GM12878 (cell line): Measurements from ENCODE around the gene NOTCH1. TPM values are rescaled to one million over a fixed set of nuclear protein-coding genes. Genes with fewer than 3 reads are reported as not detected.

ENCODE experiments used
- ATAC-seq: fragments of 200-7000 bp; cut with Tn5 transposase; 3 replicates; pipeline ENCODE4 v1.9.1; 2020; ENCODE audit warnings: mild to moderate bottlenecking, moderate library complexity
- BruUV-seq: library from RNA; stranded (reverse); fragments of 400-500 nt; replicated peaks from 2 replicates; lab custom pipeline; 2021; lab: Mats Ljungman, UMichigan
- CTCF ChIA-PET: fragments of 300-600 bp; sonication (Branson Sonifier 250); formaldehyde crosslinking; extraction: SDS; loops from one replicate; lab custom pipeline; 2021; ENCODE audit warnings: inconsistent platforms; lab: Yijun Ruan, JAX
- POLR2A ChIA-PET: fragments of 350-600 bp; formaldehyde crosslinking; extraction: SDS; loops from one replicate; lab custom pipeline; 2021; ENCODE audit warnings: inconsistent platforms; lab: Charles Lee
- RAD21 ChIA-PET: fragments of 300-600 bp; sonication (Branson Sonifier 250); formaldehyde crosslinking; loops from one replicate; lab custom pipeline; 2023; ENCODE audit warnings: antibody characterized with exemption; ENCODE audit not compliant: unreplicated experiment; lab: Charles Lee
- SMC1A ChIA-PET: fragments of 300-600 bp; sonication (Branson Sonifier 250); formaldehyde crosslinking; loops from one replicate; lab custom pipeline; 2023; ENCODE audit not compliant: unreplicated experiment, uncharacterized antibody; lab: Charles Lee
- DNase-seq: peaks from one replicate; pipeline ENCODE4 v3.0.0-alpha.2; 2011; ENCODE audit warnings: low read depth, low spot score
- FAIRE-seq: peaks from 3 replicates; lab custom pipeline; 2011; peaks lifted over from hg19 to GRCh38; lab: Jason Lieb, UNC
- H2AFZ ChIP-seq: 2 replicates; pipeline ENCODE4 v1.6.0; 2011; ENCODE audit warnings: low read depth, low read length, control low read depth; ENCODE audit not compliant: control insufficient read depth
- H3K27ac ChIP-seq: 2 replicates; pipeline ENCODE4 v1.5.1; 2011; ENCODE audit warnings: control low read depth; ENCODE audit not compliant: control insufficient read depth, insufficient read depth
- H3K27me3 ChIP-seq, 2 experiments: replicated peaks in 1 of 2; 2 replicates each; pipeline versions ENCODE4 v1.6.0 to v1.6.1; 2011; ENCODE audit warnings: low read length in 1 of 2; ENCODE audit not compliant: control insufficient read depth in 2 of 2, insufficient read depth in 2 of 2
- H3K36me3 ChIP-seq, 2 experiments: 2 replicates each; pipeline ENCODE4 v1.5.1; 2011; ENCODE audit warnings: low read length in 1 of 2; ENCODE audit not compliant: control insufficient read depth in 2 of 2, insufficient read depth in 2 of 2
- H3K4me1 ChIP-seq: 2 replicates; pipeline ENCODE4 v1.6.1; 2011; ENCODE audit warnings: mild to moderate bottlenecking, low read length, moderate library complexity, mixed read lengths; ENCODE audit not compliant: control insufficient read depth, insufficient read depth
- H3K4me2 ChIP-seq: 2 replicates; pipeline ENCODE4 v1.6.0; 2011; ENCODE audit warnings: control low read depth; ENCODE audit not compliant: control insufficient read depth, insufficient read depth
- H3K4me3 ChIP-seq: fragments of 200-600 bp; sonication (generic); 2 replicates; pipeline ENCODE4 v1.5.1; 2016
- H3K79me2 ChIP-seq: 2 replicates; pipeline ENCODE4 v1.6.0; 2011; ENCODE audit warnings: low read length; ENCODE audit not compliant: control insufficient read depth, insufficient read depth
- H3K9ac ChIP-seq: 2 replicates; pipeline ENCODE4 v1.8.0; 2011; ENCODE audit warnings: low read length, control low read depth, mixed read lengths; ENCODE audit not compliant: control insufficient read depth, insufficient read depth
- H3K9me3 ChIP-seq: replicated peaks from 3 replicates; pipeline ENCODE4 v1.5.1; 2011; ENCODE audit warnings: mild to moderate bottlenecking, low read length; ENCODE audit not compliant: control insufficient read depth, insufficient read depth
- H4K20me1 ChIP-seq: 2 replicates; pipeline ENCODE4 v1.6.0; 2011; ENCODE audit not compliant: control insufficient read depth, insufficient read depth
- DPF2 ChIP-seq: fragments of 450-650 bp; IDR thresholded peaks from 2 replicates; pipeline ENCODE4 v1.6.1; 2017; ENCODE audit warnings: mild to moderate bottlenecking
- IKZF1 ChIP-seq: fragments of 450-650 bp; conservative IDR thresholded peaks from 2 replicates; pipeline ENCODE4 v1.6.1; 2017; ENCODE audit warnings: antibody characterized with exemption, mild to moderate bottlenecking
- PML ChIP-seq: IDR thresholded peaks from 2 replicates; pipeline ENCODE4 v1.6.1; 2012; ENCODE audit warnings: low read length, inconsistent platforms
- SRF ChIP-seq, 2 experiments: IDR thresholded peaks; 2 replicates each; pipeline ENCODE4 v1.6.1; 2011; ENCODE audit warnings: low read depth in 2 of 2, low read length in 2 of 2, mild to moderate bottlenecking in 1 of 2, moderate library complexity in 1 of 2
- WGBS: methylation state at CpG from one replicate; pipeline ENCODE4 v1.1.6; 2016; ENCODE audit warnings: low lambda C conversion rate; ENCODE audit not compliant: insufficient replicate concordance, insufficient coverage; ENCODE audit errors: missing lambda C conversion rate; 5-methylcytosine and 5-hydroxymethylcytosine counted together
- in situ Hi-C: fragments of 300-500 bp; cut with MboI; formaldehyde crosslinking; loops from 9 replicates; pipeline ENCODE4 v1.14.3; 2018; ENCODE audit warnings: mixed read lengths
- intact Hi-C: fragments of 100-400 bp; cut with micrococcal nuclease; formaldehyde crosslinking; loops from one replicate; pipeline ENCODE4 v1.14.2; 2022; ENCODE audit not compliant: unreplicated experiment
- polyA plus RNA-seq, 11 experiments: library from polyadenylated mRNA; depleted of rRNA in 4 of 11; unstranded in 6 of 11; stranded (reverse) in 5 of 11; fragments of >200 nt; fragmentation: Nextera tagmentation in 4 of 11; fragmentation: Illumina TruSeq in 1 of 11; extraction: Ambion mirVana in 4 of 11; extraction: Trizol in 1 of 11; gene quantifications; 1 replicate in 1 of 11; 2 replicates in 10 of 11; pipeline versions ENCODE4 v1.2.1 to v1.2.3, GENCODE V29; 2011 to 2016; ENCODE audit warnings: inconsistent platforms in 2 of 11, missing spikeins in 2 of 11, low read depth in 1 of 11
- total RNA-seq, 4 experiments: library from RNA; depleted of rRNA in 3 of 4; stranded (reverse); fragments of >200 nt in 3 of 4; fragmentation: Illumina TruSeq in 1 of 4; extraction: Trizol in 1 of 4; gene quantifications; 2 replicates each; pipeline versions ENCODE4 v1.2.1 to v1.2.3, GENCODE V29; 2013 to 2021
- TF ChIP-seq, protein P1 (sequence below): IDR thresholded peaks from 2 replicates; pipeline ENCODE4 v1.6.1; 2011; ENCODE audit warnings: mild to moderate bottlenecking, low read depth, low read length, moderate library complexity; ENCODE audit not compliant: insufficient replicate concordance

NOTCH1 gene
- total and polyA plus RNA-seq, 10 of the 15 experiments (the other 5 are each of a cell fraction or from before 2014, with no cell fraction given) = 0.02 to 40.0 (median 3.7) TPM

DNA sequence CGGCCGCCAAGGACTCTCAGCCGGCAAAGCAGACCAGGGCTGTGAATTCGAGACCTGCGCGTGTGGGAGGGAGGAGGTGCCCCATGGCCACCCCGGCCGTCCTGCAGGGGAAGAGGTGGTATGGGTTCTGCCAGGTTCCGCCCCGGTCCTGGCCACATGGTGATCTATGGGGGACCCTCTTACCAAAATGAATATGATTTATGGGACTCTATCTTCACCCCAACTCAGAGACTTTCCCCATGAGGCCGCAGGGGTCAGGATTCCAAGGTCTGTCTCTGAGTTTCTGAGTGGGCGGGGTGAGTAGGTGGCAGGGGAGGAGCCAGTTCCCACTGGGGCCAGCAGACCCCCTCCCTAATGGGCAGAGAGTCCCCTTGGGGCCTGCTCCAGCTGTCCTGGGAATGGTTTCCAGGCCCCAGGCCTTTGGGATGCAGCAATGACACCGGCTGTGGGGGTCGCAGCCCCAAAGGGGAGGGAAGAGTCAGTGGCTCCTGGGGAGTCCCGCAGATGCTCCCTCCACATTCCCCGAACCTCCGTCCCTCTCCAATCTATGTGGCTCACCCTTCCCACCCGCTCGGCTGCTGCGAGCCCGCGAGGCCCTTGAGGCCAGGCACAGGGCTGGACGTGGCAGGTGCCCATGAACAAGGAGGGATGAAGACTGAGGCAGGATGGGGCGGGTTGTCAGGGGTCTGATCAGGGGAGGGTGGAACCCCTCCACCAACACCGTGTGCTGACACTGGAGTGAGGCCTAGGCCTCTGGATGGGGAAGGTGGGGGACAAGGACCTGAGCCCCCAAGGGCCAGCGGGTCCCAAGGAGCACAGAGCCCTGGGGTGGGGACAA, 20.1 kb upstream of the NOTCH1 start (continued):
- TF ChIP-seq, protein P1, sequence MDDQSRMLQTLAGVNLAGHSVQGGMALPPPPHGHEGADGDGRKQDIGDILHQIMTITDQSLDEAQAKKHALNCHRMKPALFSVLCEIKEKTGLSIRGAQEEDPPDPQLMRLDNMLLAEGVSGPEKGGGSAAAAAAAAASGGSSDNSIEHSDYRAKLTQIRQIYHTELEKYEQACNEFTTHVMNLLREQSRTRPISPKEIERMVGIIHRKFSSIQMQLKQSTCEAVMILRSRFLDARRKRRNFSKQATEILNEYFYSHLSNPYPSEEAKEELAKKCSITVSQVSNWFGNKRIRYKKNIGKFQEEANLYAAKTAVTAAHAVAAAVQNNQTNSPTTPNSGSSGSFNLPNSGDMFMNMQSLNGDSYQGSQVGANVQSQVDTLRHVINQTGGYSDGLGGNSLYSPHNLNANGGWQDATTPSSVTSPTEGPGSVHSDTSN = no peak
- TF ChIP-seq DPF2 (no peak), SRF (IDR thresholded peaks at IDR 0.05; ENCODE audit: low read depth in 2 of 2, low read length in 2 of 2) (no peak)

DNA sequence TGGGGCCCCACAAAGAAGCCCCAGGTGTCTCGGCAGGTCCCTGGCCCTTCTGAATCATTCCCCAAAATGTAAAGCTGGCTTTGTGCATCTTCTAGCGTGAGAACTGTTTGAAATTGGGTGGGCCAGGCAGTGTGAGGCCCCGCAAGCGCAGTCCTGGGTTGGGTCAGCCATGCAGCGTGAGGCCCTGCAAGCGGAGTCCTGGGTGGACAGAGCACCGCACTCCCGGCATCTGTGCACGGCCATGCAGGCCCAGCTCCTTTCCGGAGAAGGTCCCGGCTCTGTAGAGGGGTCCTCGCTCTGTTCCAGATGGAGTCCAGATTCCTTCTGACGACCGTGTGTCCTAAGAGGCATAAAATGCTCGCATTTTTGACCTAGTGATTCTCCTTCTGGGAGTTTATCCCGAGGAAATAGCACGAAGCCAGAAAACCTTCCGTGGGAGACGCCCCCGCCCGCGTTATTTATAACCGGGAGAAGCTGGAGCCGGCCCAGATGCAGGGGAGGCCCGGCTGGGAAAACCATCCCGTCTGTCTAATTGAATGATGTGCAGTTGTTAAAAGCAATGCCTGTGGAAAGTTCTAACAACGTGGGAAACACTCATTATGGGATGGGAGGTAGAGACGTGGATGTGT, 19.4 kb upstream of the NOTCH1 start:
- no peak overlapping the region for H3K4me3 ChIP-seq
- H3K4me1 ChIP-seq = peaks cover 29% of the 10 kb centered on the region
- CTCF ChIA-PET = interaction anchor here (1.1 to 1.8 kb wide), 3 partner anchors 13 to 61 kb away, joined by 3 to 5 read pairs (median 3); no protein-coding TSS in a partner anchor
- no peak overlapping the region for H3K9ac ChIP-seq
- H3K27me3 ChIP-seq = no peaks in the 10 kb centered on the region
- SMC1A ChIA-PET = interaction anchor here (1.8 to 3.9 kb wide), 4 partner anchors 13 to 61 kb away, joined by 6 to 24 read pairs (median 9); no protein-coding TSS in a partner anchor
- intact Hi-C loops = no loop called here
- no peak overlapping the region for H3K4me2 ChIP-seq
- WGBS = 71% methylated on average over 25 of the region's 28 CpGs
- POLR2A ChIA-PET = interaction anchor here (0.7 to 3.9 kb wide), 3 partner anchors 8 to 26 kb away, joined by 4 to 31 read pairs (median 22); no protein-coding TSS in a partner anchor
- ATAC-seq (no peak), FAIRE-seq (no peak), DNase-seq (no peak)
- H3K36me3 ChIP-seq = no peaks in the 10 kb centered on the region
- no peak overlapping the region for H2AFZ ChIP-seq
- in situ Hi-C loops = no loop called here
- H4K20me1 ChIP-seq = no peaks in the 10 kb centered on the region
- BruUV-seq = no TSS peak
- RAD21 ChIA-PET = interaction anchor here (1.4 to 3.8 kb wide), 4 partner anchors 13 to 63 kb away, joined by 4 to 18 read pairs (median 12); no protein-coding TSS in a partner anchor
- H3K79me2 ChIP-seq = no peaks in the 10 kb centered on the region
- no peak overlapping the region for H3K27ac ChIP-seq
- H3K9me3 ChIP-seq = peaks cover 1% of the 10 kb centered on the region; the same call in 2 of the 3 replicates
- 0 out of 2 replicates have a peak, but pooled peaks have one; percentile 16 for TF ChIP-seq IKZF1
- no peak for TF ChIP-seq PML
